NK-92 treated with Interleukin-12 subunit alpha and Interleukin-12 subunit beta, amount 100 ng/mL, for 24 hours (cell line): ENCODE results near the gene PLCXD3.

Source experiments
- DNase-seq: peaks from one replicate; lab custom pipeline; 2025; lab: John Stamatoyannopoulos, UW

The PLCXD3 gene

GRCh38 chr5:41413074-41413473 lies 97.3 kb downstream of the PLCXD3 start:
- no peak for DNase-seq

GRCh38 chr5:41412496-41412895 lies 97.9 kb downstream of the PLCXD3 start:
- no peak for DNase-seq

- DNase-seq: no peak
Observed at GRCh38 chr5:41410737-41411136, 99.7 kb downstream of the PLCXD3 start.

- no peak for DNase-seq
Observed at GRCh38 chr5:41410307-41410706, 100.1 kb downstream of the PLCXD3 start.

GRCh38 chr5:41408676-41409443 lies 101.5 kb downstream of the PLCXD3 start:
- no peak for DNase-seq

- no peak for DNase-seq
Observed at GRCh38 chr5:41406936-41407335, 103.5 kb downstream of the PLCXD3 start.

- DNase-seq: no peak
Observed at GRCh38 chr5:41406424-41406823, 104.0 kb downstream of the PLCXD3 start.

GRCh38 chr5:41404757-41405156 lies 105.6 kb downstream of the PLCXD3 start:
- no peak for DNase-seq

GRCh38 chr5:41403846-41404245 lies 106.6 kb downstream of the PLCXD3 start:
- no peak for DNase-seq

GRCh38 chr5:41402845-41403244 lies 107.6 kb downstream of the PLCXD3 start:
- DNase-seq: no peak

- no peak for DNase-seq
Observed at GRCh38 chr5:41399839-41400238, 110.6 kb downstream of the PLCXD3 start.

- no peak for DNase-seq
Observed at GRCh38 chr5:41392016-41392415, 118.4 kb downstream of the PLCXD3 start.

GRCh38 chr5:41374631-41375030 lies 135.8 kb downstream of the PLCXD3 start:
- no peak for DNase-seq

- no peak for DNase-seq
Observed at GRCh38 chr5:41373230-41373629, 137.2 kb downstream of the PLCXD3 start.

GRCh38 chr5:41371738-41372137 lies 138.7 kb downstream of the PLCXD3 start:
- no peak for DNase-seq

- no peak for DNase-seq
Observed at GRCh38 chr5:41370482-41370881, 139.9 kb downstream of the PLCXD3 start.

- no peak for DNase-seq
Observed at GRCh38 chr5:41369799-41370198, 140.6 kb downstream of the PLCXD3 start.

GRCh38 chr5:41368158-41368557 lies 142.2 kb downstream of the PLCXD3 start:
- no peak for DNase-seq

GRCh38 chr5:41365369-41365768 lies 145.0 kb downstream of the PLCXD3 start:
- DNase-seq: no peak

- no peak for DNase-seq
Observed at GRCh38 chr5:41364346-41364745, 146.1 kb downstream of the PLCXD3 start.

- DNase-seq: no peak
Observed at GRCh38 chr5:41363343-41363986, 146.9 kb downstream of the PLCXD3 start.

- no peak for DNase-seq
Observed at GRCh38 chr5:41356786-41357185, 153.6 kb downstream of the PLCXD3 start.

- no peak for DNase-seq
Observed at GRCh38 chr5:41349846-41350245, 160.6 kb downstream of the PLCXD3 start.

- DNase-seq: no peak
Observed at GRCh38 chr5:41347569-41347968, 162.8 kb downstream of the PLCXD3 start.
